Urinary bladder (tissue), 4 donors: Measurements from ENCODE around the gene PLEKHA7. TPM values are rescaled to one million over a fixed set of nuclear protein-coding genes. Genes with fewer than 3 reads are reported as not detected.

ENCODE experiments used
- DNase-seq: peaks from one replicate; pipeline ENCODE4 v3.0.0-alpha.2; 2015; ENCODE audit errors: extremely low spot score
- H3K27ac ChIP-seq: one replicate; pipeline ENCODE4 v1.5.1; 2013; ENCODE audit warnings: low read depth, mild to moderate bottlenecking, moderate library complexity
- H3K36me3 ChIP-seq: one replicate; pipeline ENCODE4 v1.6.1; 2013; ENCODE audit warnings: mild to moderate bottlenecking, moderate library complexity; ENCODE audit not compliant: insufficient read depth
- H3K4me1 ChIP-seq: one replicate; pipeline ENCODE4 v1.6.1; 2013; ENCODE audit warnings: mild to moderate bottlenecking, moderate library complexity; ENCODE audit not compliant: insufficient read depth
- H3K4me3 ChIP-seq: one replicate; pipeline ENCODE4 v1.5.1; 2013; ENCODE audit warnings: low read depth, low read length
- WGBS: extraction: QIAGEN DNeasy Blood & Tissue Kit; methylation state at CpG from one replicate; pipeline ENCODE4 v1.1.7; 2013; 5-methylcytosine and 5-hydroxymethylcytosine counted together
- polyA plus RNA-seq: library from polyadenylated mRNA; stranded (reverse); fragments of 200-250 nt; gene quantifications from one replicate; pipeline ENCODE4 v1.2.3, GENCODE V29; 2013
- total RNA-seq: library from RNA; depleted of rRNA; stranded (reverse); fragments of >200 nt; gene quantifications from one replicate; pipeline ENCODE4 v1.2.3, GENCODE V29; 2014
- donor health status: healthy with polysubstance abuse.
- donor health status: healthy.

Gene PLEKHA7
- total and polyA plus RNA-seq, 2 donors, result 8.1 to 8.3 TPM

DNA sequence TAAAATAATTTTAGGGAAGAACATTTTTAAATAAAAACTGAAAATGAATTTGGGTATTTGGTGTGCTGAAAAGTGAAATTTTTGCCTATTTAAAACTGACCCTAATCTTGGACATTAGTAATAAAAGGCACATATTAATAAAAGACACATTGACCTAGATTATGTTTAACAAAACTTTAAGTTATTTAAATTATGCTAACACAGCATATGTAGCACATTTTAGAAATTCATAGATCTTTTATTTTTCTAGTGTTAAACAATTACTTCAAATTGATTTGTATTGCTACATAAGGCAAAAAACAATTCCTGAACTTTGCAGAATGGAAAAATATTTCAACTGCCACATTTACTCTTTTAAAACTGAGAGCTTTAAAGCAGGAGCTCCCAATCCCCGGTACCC, 265.1 kb downstream of the PLEKHA7 start:
- DNase-seq, result no peak
- no peak overlapping the region for H3K4me3 ChIP-seq
- no peaks in the 10 kb centered on the region for H3K4me1 ChIP-seq
- 99% methylated on average over 1 of the region's 1 CpG for WGBS
- peaks cover 2% of the 10 kb centered on the region for H3K36me3 ChIP-seq
- no peak overlapping the region for H3K27ac ChIP-seq

DNA sequence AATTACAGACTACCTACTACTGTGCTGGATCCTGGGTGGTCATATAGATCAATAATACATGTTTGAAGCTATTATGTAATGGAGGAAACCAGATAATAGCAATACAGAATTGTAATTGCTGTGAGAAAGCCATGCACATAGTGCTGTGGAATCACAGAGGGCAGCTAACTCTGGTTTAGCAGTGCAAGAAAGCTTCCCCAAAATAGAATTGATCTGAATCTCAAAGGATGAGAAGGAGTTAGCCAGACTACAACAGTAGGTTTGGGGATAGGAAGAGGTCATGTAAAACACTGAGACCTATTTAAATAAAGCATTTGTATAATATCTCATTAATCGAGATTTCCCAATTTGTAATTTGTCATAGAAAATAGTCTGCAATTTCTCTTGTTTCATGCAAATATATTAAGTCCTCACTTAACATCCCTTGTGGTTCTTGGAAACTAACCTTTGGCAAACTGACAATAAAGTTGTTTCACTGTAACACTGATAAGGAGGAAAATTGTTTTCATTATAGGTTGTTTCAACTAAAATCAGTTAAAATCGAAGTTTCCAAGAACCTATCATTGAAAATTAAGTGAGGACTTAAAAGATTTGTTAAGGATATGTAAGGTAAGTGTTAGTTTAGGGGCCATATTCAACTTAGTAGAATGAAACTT, 268.1 kb downstream of the PLEKHA7 start:
- 89% methylated on average over 2 of the region's 2 CpGs for WGBS
- no peaks in the 10 kb centered on the region for H3K4me1 ChIP-seq
- H3K27ac ChIP-seq, result no peak overlapping the region
- DNase-seq, result no peak
- peaks cover 2% of the 10 kb centered on the region for H3K36me3 ChIP-seq
- no peak overlapping the region for H3K4me3 ChIP-seq

DNA sequence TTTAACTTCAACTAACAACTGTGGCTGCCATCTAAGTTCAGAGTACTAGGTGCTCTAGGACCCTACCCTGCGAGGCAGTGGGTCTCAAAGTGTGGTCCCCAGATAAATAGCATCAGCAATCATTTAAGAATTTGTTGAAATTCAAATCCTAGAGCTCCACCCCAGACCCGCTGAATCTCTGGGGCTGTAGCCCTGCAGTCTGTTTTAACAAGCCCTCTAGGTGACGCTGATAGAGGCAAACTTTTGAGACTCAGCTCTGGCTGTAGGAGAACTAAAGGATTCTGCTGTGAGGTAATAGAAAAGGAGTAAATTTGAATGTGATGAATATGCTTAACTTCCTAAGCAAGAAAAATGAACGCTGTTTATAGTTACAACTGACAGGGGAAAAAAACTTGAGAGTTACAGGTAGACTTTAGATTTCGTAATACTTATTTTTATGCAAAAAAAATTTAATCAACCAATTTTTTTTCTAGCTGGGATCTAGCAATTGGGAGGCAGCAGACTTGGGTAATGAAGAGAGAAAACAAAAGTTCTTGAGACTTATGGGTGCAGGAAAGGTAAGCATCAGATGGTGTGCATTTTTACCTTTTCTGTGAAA, 270.0 kb downstream of the PLEKHA7 start:
- no peak overlapping the region for H3K27ac ChIP-seq
- peaks cover 1% of the 10 kb centered on the region for H3K4me1 ChIP-seq
- 89% methylated on average over 5 of the region's 5 CpGs for whole genome bisulfite sequencing
- peaks cover 2% of the 10 kb centered on the region for H3K36me3 ChIP-seq
- DNase-seq, result no peak
- H3K4me3 ChIP-seq, result no peak overlapping the region

DNA sequence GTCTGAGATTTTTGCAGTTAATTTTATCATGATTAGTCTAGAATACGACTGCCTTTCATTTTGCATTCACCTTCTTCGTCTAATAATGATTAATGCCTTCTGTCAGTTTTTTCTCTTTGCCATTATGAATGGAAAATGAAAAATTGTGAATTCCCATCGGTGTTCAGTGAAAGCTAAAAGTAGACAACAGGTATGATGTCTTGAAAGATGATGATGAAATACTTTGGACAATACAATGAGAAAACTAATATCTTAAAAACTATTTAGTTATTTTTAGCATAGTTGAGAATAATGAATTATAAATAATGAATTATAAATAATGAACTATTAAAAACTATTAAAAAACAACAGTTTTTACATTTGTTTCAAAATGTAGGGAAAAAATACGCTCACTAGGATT, 270.7 kb downstream of the PLEKHA7 start:
- DNase-seq, result no peak
- Histone ChIP-seq H3K4me1 (peaks cover 1% of the 10 kb centered on the region), H3K27ac (no peak overlapping the region), H3K4me3 (no peak overlapping the region), H3K36me3 (peaks cover 2% of the 10 kb centered on the region)
- 86% methylated on average over 4 of the region's 4 CpGs for WGBS

DNA sequence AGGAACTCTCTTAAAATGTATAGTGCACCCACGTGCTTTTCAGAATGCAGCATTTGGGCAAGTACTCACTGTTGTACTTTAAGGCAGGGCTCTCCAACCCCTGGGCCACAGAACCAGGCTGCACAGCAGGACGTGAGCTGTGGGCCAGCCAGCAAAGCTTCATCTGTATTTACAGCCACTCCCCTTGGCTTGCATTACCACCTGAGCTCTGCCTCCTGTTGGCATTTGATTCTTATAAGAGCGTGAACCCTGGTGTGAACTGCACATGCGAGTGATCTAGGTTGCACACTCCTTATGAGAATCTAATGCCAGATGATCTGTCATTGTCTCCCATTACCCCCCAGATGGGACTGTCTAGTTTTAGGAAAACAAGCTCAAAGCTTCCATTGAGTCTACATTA, 272.7 kb downstream of the PLEKHA7 start:
- no peak for DNase-seq
- Histone ChIP-seq H3K4me3 (no peak overlapping the region), H3K27ac (no peak overlapping the region), H3K4me1 (peaks cover 1% of the 10 kb centered on the region), H3K36me3 (peaks cover 2% of the 10 kb centered on the region)
- 78% methylated on average over 4 of the region's 4 CpGs for WGBS

DNA sequence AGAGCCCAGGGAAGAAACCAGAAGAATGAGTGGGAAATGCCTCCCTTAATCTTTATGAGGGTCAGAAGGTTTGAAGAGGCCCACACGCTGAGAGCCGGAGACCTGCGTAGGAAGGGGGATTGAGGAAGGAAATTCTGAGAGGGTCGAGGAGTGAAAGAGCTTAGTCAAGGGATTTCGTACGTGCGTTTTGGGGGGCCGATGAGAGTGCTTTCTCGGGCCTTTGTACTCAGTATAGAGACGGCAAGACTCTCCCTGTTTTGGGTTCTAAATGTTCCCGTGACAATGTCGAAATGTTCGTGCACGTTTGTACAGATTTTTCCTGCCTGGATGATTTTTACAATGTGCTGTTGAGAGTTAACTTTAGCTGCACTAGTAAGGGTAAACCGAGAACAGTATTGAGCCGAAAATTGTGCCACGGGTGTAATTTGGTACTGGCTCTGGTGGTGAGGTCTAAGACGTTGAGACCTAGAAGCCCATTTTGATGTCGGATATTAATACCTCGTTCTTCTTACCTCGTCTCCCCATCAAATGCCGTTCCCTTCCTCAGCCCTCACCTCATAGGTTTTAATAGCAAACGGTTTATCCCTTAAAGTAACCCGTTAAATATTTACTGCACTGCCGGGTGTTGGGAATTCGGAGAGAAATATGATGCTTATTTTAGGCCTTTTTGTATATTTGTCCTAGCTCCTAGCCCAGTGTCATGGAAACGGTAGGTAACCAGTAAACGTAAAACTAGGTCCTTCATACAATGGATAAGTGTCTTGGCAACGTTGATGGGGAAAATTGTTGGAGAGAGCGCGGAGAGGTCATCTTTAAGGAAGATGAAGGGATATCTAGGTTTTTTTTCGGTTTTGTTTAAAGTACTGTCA, 275.0 kb downstream of the PLEKHA7 start:
- Histone ChIP-seq H3K27ac (peak overlapping the region; percentile 96), H3K36me3 (no peaks in the 10 kb centered on the region), H3K4me1 (peaks cover 1% of the 10 kb centered on the region), H3K4me3 (peak overlapping the region; percentile 86)
- 2% methylated on average over 32 of the region's 32 CpGs for WGBS
- peak; percentile 40 for DNase-seq

DNA sequence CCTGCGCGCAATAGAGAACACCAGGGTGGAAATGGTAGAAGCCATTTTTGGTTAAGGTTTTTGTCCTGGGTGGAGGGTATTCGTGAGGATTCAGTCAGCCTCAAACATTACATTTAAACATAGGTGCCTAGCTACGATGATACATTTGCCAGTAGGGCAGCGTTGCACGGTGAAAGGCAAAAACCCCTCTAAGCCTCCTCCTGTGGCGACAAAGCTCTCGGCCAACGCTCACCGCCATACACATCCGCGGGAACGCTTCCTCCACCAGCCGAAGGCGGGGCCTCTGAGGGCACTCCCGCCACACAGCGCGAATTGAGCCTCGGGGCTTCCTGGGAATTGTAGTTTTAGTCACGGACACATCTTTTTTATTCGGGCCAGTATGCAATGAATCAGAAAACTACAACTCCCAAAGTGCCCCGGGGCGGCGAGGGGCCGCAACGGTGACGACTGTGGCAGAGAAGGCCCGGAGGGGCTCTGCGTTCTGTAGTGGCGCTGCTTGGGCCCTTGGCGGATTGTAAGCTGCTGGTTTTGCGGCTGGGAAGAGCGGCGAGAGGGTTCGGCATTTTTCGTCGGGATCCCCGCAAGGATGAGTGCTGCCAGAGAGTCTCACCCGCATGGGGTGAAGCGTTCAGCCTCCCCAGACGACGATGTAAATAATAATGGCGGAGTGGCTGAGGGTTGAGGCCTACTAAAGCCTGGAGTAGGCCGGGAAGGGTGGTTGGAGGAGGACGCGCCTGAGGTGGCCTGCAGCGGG, 275.8 kb downstream of the PLEKHA7 start, which contains the start of gene C11orf58:
TSS of gene C11orf58 (plus strand) at position 455 of the 754 bp plus-strand sequence. CDS start at position 587, 132 bp downstream.
- peak; percentile 99 for DNase-seq
- WGBS, result under 1% methylated on average over 47 of the region's 47 CpGs
- Histone ChIP-seq H3K36me3 (no peaks in the 10 kb centered on the region), H3K4me3 (peak within 1 kb of the TSS; percentile 86), H3K27ac (peak within 1 kb of the TSS; percentile 96), H3K4me1 (peaks cover 1% of the 10 kb centered on the region)

DNA sequence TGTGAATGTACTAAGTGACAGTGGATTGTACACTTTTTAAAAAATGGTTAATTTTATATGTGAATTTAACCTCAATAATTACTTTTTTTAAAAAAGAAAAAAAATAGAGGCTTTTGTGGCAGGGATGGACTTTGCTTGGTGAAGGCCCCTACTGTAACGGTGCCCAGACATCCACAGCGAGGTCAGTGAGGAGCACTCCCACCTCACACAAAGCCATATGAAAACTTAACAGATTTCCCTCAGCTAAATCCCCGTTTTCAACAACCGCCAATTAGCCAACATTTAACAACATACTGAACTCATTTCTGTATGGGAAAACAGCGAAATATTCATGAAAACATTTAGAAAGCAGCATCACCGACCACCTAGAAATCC, 276.4 kb downstream of the PLEKHA7 start:
- Histone ChIP-seq H3K27ac (peak overlapping the region; percentile 72), H3K36me3 (no peaks in the 10 kb centered on the region), H3K4me1 (peaks cover 1% of the 10 kb centered on the region), H3K4me3 (peak overlapping the region; percentile 86)
- peak; percentile 74 for DNase-seq
- WGBS, result under 1% methylated on average over 6 of the region's 6 CpGs

Other genes starting within 250 kb of the PLEKHA7 start
- 1,045 TPM for gene RPS13, start 63.3 kb upstream of the PLEKHA7 start, total RNA-seq
- 2,008 TPM for gene RPS13, start 63.3 kb upstream of the PLEKHA7 start, polyA plus RNA-seq
- gene PIK3C2A, start 193.6 kb upstream of the PLEKHA7 start, total RNA-seq, result 92.3 TPM
- gene PIK3C2A, start 193.6 kb upstream of the PLEKHA7 start, polyA plus RNA-seq, result 19.9 TPM